ENCODE results near the gene MARK3. TPM values are rescaled to one million over a fixed set of nuclear protein-coding genes. Genes with fewer than 3 reads are reported as not detected.
A peak's percentile ranks its signal among the peaks of the same experiment; 100 is the strongest.

Gene MARK3
- total RNA-seq, result 99.4 TPM
- long read RNA-seq, transcript MARK3-202 (16 exons, 3,283 nt), result major isoform, 52 of 211 reads
- long read RNA-seq, transcript MARK3-205 (18 exons, 3,371 nt), result minor isoform, 17 of 211 reads
- long read RNA-seq, transcript MARK3-207 (17 exons, 2,298 nt), result minor isoform, 8 of 211 reads
- long read RNA-seq, transcript MARK3-201 (16 exons, 2,911 nt), result minor isoform, 24 of 211 reads
- long read RNA-seq, partial matches to known transcripts, result 23 of 211 reads
- long read RNA-seq, other reads (novel, unspliced or antisense), result 84 of 211 reads

DNA sequence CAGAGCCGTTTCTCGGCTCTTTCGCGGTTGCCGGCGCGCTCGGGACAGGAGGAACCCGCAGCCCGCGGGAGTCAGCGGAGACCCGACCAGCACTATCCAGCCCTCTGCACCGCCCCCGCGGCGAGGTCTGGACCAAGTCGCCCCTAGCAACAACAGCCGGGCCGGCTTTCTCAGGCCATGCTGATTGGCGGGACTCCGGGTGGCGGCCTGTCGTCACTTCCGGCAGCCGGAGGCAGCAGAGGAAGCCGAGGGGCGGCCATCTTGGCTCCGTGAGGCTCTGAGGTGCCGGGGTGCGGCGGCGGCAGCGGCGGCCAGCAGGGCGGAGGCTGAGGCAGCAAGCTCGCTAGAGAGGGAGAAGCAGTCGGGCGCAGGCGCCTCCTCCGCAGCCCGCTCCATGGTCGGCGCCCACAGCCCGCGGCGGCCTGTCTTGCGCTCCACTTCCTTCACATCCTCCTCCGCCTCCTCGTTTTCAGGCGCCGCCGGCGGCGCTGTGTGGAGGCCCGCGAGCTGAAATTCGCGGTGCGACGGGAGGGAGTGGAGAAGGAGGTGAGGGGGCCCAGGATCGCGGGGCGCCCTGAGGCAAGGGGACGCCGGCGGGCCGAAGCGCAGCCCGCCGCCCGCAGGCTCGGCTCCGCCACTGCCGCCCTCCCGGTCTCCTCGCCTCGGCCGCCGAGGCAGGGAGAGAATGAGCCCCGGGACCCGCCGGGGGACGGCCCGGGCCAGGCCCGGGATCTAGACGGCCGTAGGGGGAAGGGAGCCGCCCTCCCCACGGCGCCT lies at the start of gene MARK3:
Gene MARK3, plus strand, starts transcription at position 264 of the 777 bp plus-strand sequence. CDS start 615 bp downstream, outside the sequence.
- intact Hi-C loops (cut with DNase I), result no loop called here
- ATAC-seq, result peak; percentile 97 to 98
- DNase-seq, result peak; percentile 99
- TF ChIP-seq, protein P1, sequence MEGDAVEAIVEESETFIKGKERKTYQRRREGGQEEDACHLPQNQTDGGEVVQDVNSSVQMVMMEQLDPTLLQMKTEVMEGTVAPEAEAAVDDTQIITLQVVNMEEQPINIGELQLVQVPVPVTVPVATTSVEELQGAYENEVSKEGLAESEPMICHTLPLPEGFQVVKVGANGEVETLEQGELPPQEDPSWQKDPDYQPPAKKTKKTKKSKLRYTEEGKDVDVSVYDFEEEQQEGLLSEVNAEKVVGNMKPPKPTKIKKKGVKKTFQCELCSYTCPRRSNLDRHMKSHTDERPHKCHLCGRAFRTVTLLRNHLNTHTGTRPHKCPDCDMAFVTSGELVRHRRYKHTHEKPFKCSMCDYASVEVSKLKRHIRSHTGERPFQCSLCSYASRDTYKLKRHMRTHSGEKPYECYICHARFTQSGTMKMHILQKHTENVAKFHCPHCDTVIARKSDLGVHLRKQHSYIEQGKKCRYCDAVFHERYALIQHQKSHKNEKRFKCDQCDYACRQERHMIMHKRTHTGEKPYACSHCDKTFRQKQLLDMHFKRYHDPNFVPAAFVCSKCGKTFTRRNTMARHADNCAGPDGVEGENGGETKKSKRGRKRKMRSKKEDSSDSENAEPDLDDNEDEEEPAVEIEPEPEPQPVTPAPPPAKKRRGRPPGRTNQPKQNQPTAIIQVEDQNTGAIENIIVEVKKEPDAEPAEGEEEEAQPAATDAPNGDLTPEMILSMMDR (IDR thresholded peaks at IDR 0.05), result peak; percentile 28
- Histone ChIP-seq H3K36me3 (no peaks in the 10 kb centered on the region), H3K9me3 (no peaks in the 10 kb centered on the region), H3K27me3 (ENCODE audit: low read depth) (no peaks in the 10 kb centered on the region), H3K4me3 (peak within 1 kb of the TSS; percentile 88), H3K27ac (peak within 1 kb of the TSS; percentile 98), H3K4me1 (peaks cover 37% of the 10 kb centered on the region)

DNA sequence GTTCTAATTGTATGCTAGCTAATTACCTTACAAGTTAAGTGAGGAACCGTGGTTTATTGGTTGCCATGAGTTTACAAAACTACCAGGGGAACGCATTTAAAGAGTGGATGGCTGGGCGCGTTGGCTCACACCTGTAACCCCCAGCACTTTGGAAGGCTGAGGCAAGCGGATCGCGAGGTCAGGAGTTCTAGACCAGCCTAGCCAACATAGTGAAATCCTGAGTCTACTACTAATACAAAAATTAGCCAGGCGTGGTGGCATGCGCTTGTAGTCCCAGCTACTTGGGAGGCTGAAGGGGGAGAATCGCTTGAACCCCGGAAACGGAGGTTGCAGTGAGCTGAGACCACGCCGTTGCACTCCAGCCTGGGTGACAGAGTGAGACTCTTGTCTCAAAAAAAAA lies 49.0 kb upstream of the MARK3 start:
- Histone ChIP-seq H3K36me3 (peaks cover 61% of the 10 kb centered on the region), H3K9me3 (no peaks in the 10 kb centered on the region), H3K4me3 (peak overlapping the region; percentile 93), H3K4me1 (peaks cover 41% of the 10 kb centered on the region), H3K27me3 (ENCODE audit: low read depth) (no peaks in the 10 kb centered on the region), H3K27ac (no peak overlapping the region)
- TF ChIP-seq, protein P1 (IDR thresholded peaks at IDR 0.05), result no peak
- DNase-seq (no peak), ATAC-seq (no peak)
- intact Hi-C loops (cut with DNase I), result no loop called here

DNA sequence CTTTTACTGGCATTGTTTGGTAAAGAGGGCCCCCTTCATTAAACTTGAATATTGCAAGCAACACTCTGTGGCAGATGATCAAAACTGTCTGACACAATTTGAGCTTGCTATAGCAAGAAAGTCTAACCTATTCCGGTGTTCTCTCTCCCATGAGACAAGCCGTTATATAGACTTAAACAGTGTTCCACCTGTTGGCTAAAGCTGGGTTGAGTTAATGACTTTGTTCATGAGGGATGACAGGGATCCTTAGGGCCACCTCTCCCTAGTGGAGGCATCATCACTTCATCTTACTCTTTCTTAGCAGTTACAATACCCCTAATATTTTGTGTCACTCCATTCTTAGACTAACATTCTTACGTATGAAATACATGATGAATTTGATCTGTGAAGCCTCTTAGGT lies 47.4 kb upstream of the MARK3 start:
- Histone ChIP-seq H3K4me3 (no peak overlapping the region), H3K4me1 (peaks cover 29% of the 10 kb centered on the region), H3K27me3 (ENCODE audit: low read depth) (no peaks in the 10 kb centered on the region), H3K9me3 (no peaks in the 10 kb centered on the region), H3K36me3 (peaks cover 77% of the 10 kb centered on the region), H3K27ac (no peak overlapping the region)
- DNase-seq (no peak), ATAC-seq (no peak)
- intact Hi-C loops (cut with DNase I), result no loop called here
- TF ChIP-seq, protein P1 (IDR thresholded peaks at IDR 0.05), result no peak

DNA sequence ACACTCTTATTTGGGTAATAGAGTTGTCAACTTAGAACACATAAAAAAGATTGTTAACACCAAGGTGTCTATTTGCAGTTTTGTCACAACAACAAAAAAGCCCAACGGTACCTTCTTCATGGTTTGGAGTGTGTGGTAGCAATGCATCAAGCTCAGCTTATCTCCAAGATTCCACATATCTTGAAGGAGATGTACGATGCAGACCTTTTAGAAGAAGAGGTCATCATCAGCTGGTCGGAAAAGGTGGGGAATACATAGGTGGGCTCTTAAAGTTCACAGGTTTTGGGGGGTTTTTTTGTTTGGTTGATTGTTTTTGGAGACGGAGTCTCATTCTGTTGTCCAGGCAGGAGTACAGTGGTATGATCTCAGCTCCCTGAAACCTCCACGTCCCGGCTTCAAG lies 45.7 kb upstream of the MARK3 start:
- no peak overlapping the region for H3K4me3 ChIP-seq
- intact Hi-C loops (cut with DNase I), result no loop called here
- H3K27me3 ChIP-seq (ENCODE audit: low read depth), result no peaks in the 10 kb centered on the region
- H3K4me1 ChIP-seq, result peaks cover 25% of the 10 kb centered on the region
- DNase-seq (no peak), ATAC-seq (no peak)
- no peaks in the 10 kb centered on the region for H3K9me3 ChIP-seq
- no peak overlapping the region for H3K27ac ChIP-seq
- TF ChIP-seq, protein P1 (IDR thresholded peaks at IDR 0.05), result no peak
- peaks cover 95% of the 10 kb centered on the region for H3K36me3 ChIP-seq

DNA sequence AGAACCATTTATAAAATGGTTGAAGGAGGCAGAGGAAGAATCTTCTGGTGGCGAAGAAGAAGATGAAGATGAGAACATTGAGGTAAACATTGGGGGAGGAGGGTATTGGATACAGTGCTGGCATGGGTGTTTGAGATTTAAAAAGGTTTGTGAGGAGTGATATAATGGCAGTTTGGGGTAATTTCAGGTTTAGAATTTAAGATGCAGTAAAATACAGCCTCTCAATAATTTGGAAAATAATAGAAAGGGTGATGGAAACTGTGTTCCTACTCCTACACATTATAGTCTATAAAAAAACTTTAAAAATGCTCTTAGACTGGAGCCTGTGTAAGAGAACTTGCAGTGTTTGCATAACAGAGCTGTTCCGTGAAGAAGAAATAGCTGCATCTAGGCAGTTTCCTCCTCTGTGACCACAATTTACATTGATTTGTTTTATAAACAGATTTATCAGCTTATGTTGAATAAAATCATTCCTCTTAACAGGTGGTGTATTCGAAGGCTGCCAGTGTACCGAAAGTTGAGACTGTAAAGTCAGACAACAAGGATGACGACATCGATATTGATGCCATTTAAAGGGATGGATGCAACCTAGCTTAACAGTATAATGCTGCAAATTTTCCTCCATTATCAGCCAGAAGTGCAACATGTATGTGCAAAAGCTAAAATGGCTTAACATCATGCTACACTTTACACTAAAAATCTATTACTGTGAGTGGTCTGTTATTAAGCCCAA lies 44.6 kb upstream of the MARK3 start:
- intact Hi-C loops (cut with DNase I), result no loop called here
- peaks cover 97% of the 10 kb centered on the region for H3K36me3 ChIP-seq
- no peak for ATAC-seq
- H3K4me1 ChIP-seq, result peaks cover 20% of the 10 kb centered on the region
- H3K9me3 ChIP-seq, result no peaks in the 10 kb centered on the region
- no peak for DNase-seq
- no peaks in the 10 kb centered on the region for H3K27me3 ChIP-seq (ENCODE audit: low read depth)
- TF ChIP-seq, protein P1 (IDR thresholded peaks at IDR 0.05), result no peak
- no peak overlapping the region for H3K4me3 ChIP-seq
- H3K27ac ChIP-seq, result no peak overlapping the region
